ENCODE results near the gene CLIP2. TPM values are rescaled to one million over a fixed set of nuclear protein-coding genes. Genes with fewer than 3 reads are reported as not detected.
A peak's percentile ranks its signal among the peaks of the same experiment; 100 is the strongest.

Gene CLIP2
- total and polyA plus RNA-seq, 2 of the 8 experiments (the other 6 are each of a cell fraction or from before 2014, with no cell fraction given): 8.3 to 41.5 TPM

DNA sequence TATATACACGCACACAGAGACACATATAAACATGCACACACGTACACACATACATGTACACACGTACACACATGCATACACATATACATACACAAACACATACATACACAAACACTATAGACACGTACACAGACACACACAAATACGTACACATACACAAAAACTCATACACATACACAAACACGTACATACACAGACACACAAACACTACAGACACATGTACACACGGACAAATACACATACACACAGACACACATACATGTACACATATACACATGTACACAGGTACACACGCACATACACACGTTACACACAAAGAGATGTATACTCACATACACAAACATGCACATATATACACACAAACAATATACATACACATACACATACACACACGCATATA lies 129.3 kb downstream of the CLIP2 start:
- no peak overlapping the region for H3K14ac ChIP-seq (ENCODE audit: insufficient read length)
- FAIRE-seq (no peak), DNase-seq (ENCODE audit: low read depth in 1 of 2, low spot score in 2 of 2) (no peak)
- no peak overlapping the region for H2AFZ ChIP-seq (ENCODE audit: low read length)
- peak overlapping the region; percentile 91 for H3K4ac ChIP-seq (replicated peaks; ENCODE audit: insufficient read length, low read depth, low read length)
- no peaks in the 10 kb centered on the region for H4K20me1 ChIP-seq (replicated peaks in 1 of 2; ENCODE audit: control insufficient read depth in 1 of 2, insufficient read depth in 2 of 2, low read length in 2 of 2)
- H3K18ac ChIP-seq (ENCODE audit: extremely low read depth, low read length): no peak overlapping the region
- no peaks in the 10 kb centered on the region for H3K9me3 ChIP-seq (ENCODE audit: insufficient read depth in 2 of 2, low read depth in 1 of 2, low read length in 1 of 2)
- no peak overlapping the region for H4K8ac ChIP-seq (ENCODE audit: extremely low read depth, insufficient read depth, low read length)
- peak overlapping the region; percentile 12; the same call in 1 of the 2 replicates for H2BK12ac ChIP-seq (ENCODE audit: low read depth, low read length)
- no peak overlapping the region for H3K4me2 ChIP-seq (ENCODE audit: insufficient read depth in 1 of 2, low read depth in 2 of 2, low read length in 2 of 2)
- ChIA-PET CTCF (ENCODE audit: partially characterized antibody) (interaction anchor here (0.7 to 6.8 kb wide), 29 partner anchors 8 to 291 kb away, joined by 3 to 66 read pairs (median 7); no protein-coding TSS in a partner anchor), POLR2A (ENCODE audit: partially characterized antibody) (interaction anchor here (1.5 to 2.0 kb wide), 2 partner anchors 13 to 148 kb away, joined by 4 to 8 read pairs; no protein-coding TSS in a partner anchor)
- H3K36me3 ChIP-seq (ENCODE audit: control insufficient read depth in 2 of 4, insufficient read depth in 4 of 4, low read length in 3 of 4): no peaks in the 10 kb centered on the region
- no peaks in the 10 kb centered on the region for H3K27me3 ChIP-seq (replicated peaks in 1 of 4; ENCODE audit: control insufficient read depth in 3 of 4, extremely low read depth in 1 of 4, insufficient read depth in 3 of 4, low read length in 3 of 4)
- 82 to 100% methylated on average over 2 to 10 of the region's 10 CpGs for WGBS, 2 experiments (ENCODE audit: extremely low coverage in 1 of 2, insufficient coverage in 1 of 2, insufficient read length in 1 of 2, insufficient replicate concordance in 2 of 2, low coverage in 1 of 2, low lambda C conversion rate in 2 of 2, missing lambda C conversion rate in 1 of 2)
- H3K56ac ChIP-seq (replicated peaks; ENCODE audit: insufficient read length, low read depth, low read length): no peak overlapping the region
- H3K4me3 ChIP-seq (ENCODE audit: extremely low read depth in 1 of 4, insufficient read depth in 2 of 4, low read depth in 3 of 4, low read length in 4 of 4): no peak overlapping the region
- no peak overlapping the region for H2BK5ac ChIP-seq (ENCODE audit: low read depth, low read length)
- no peak overlapping the region for H3K27ac ChIP-seq (ENCODE audit: low read depth, low read length)
- H2AK5ac ChIP-seq (ENCODE audit: low read depth, low read length): 0 out of 2 replicates have a peak overlapping the region, but pooled peaks have one; percentile 58
- H3K79me1 ChIP-seq (ENCODE audit: low read depth, low read length): no peaks in the 10 kb centered on the region
- no peaks in the 10 kb centered on the region for H3K79me2 ChIP-seq (ENCODE audit: control insufficient read depth in 1 of 2, insufficient read depth in 2 of 2, low read length in 2 of 2)
- H2BK15ac ChIP-seq (ENCODE audit: low read length): peak overlapping the region; percentile 50; the same call in 1 of the 2 replicates
- no peak overlapping the region for H3K23ac ChIP-seq (ENCODE audit: insufficient read length)
- H3K9ac ChIP-seq (replicated peaks in 1 of 4; ENCODE audit: extremely low read depth in 1 of 4, low read depth in 3 of 4, low read length in 3 of 4): no peak overlapping the region
- H3K4me1 ChIP-seq (replicated peaks in 1 of 4; ENCODE audit: control insufficient read depth in 3 of 4, insufficient read depth in 4 of 4, low read length in 3 of 4): no peaks in the 10 kb centered on the region; a peak in 1 of 7 replicates
- H2BK120ac ChIP-seq (replicated peaks; ENCODE audit: low read depth, low read length): no peak overlapping the region
- H4K91ac ChIP-seq (replicated peaks; ENCODE audit: insufficient read length, low read length): peak overlapping the region; percentile 12
- no peaks in the 10 kb centered on the region for H3K23me2 ChIP-seq (ENCODE audit: low read depth, low read length)
- H2BK20ac ChIP-seq (ENCODE audit: low read length): no peak overlapping the region
- no peak overlapping the region for H4K5ac ChIP-seq (ENCODE audit: insufficient read length, low read depth, low read length)
- TF ChIP-seq CREB1 (IDR thresholded peaks at IDR 0.05) (no peak), EGR1 (IDR thresholded peaks at IDR 0.05; ENCODE audit: borderline replicate concordance, low read depth, low read length) (no peak), SP1 (IDR thresholded peaks at IDR 0.05; ENCODE audit: low read depth, low read length) (no peak), CBX5 (IDR thresholded peaks at IDR 0.05; ENCODE audit: low read depth, low read length) (no peak), KDM5A (IDR thresholded peaks at IDR 0.05; ENCODE audit: low read length) (no peak), SP2 (IDR thresholded peaks at IDR 0.05; ENCODE audit: low read length) (no peak), EZH2 (IDR thresholded peaks at IDR 0.05; ENCODE audit: low read depth, low read length, severe bottlenecking) (no peak), SIRT6 (IDR thresholded peaks at IDR 0.05; ENCODE audit: low read length) (no peak), TBP (IDR thresholded peaks at IDR 0.05; ENCODE audit: low read depth, low read length) (no peak), TAF7 (optimal IDR thresholded peaks at IDR 0.05; ENCODE audit: borderline replicate concordance, low read depth, low read length) (no peak), EP300 (IDR thresholded peaks at IDR 0.05; ENCODE audit: borderline replicate concordance in 1 of 2, low read depth in 2 of 2, low read length in 2 of 2) (no peak), RXRA (IDR thresholded peaks at IDR 0.05; ENCODE audit: insufficient read depth, low read depth, low read length) (no peak), TAF1 (IDR thresholded peaks at IDR 0.05; ENCODE audit: low read depth, low read length) (no peak), POU5F1 (IDR thresholded peaks at IDR 0.05; ENCODE audit: low read depth, low read length) (no peak)
- TF ChIP-seq, protein P1, sequence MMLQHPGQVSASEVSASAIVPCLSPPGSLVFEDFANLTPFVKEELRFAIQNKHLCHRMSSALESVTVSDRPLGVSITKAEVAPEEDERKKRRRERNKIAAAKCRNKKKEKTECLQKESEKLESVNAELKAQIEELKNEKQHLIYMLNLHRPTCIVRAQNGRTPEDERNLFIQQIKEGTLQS (IDR thresholded peaks at IDR 0.05; ENCODE audit: insufficient read depth, low read depth, low read length): no peak
